OCI-LY7 (cell line): ENCODE data around the gene IL6.

ENCODE experiments used
- EZH2phosphoT487 ChIP-seq: fragments of 200-600 bp; sonication (generic); IDR thresholded peaks from 2 replicates; pipeline ENCODE4 v1.6.1; 2018; ENCODE audit warnings: low read depth, borderline replicate concordance, mild to moderate bottlenecking, mixed run types, antibody characterized with exemption, low read length, moderate library complexity, mixed read lengths
- TF ChIP-seq, protein P1 (sequence below): fragments of 200-600 bp; sonication (generic); conservative IDR thresholded peaks from 2 replicates; pipeline ENCODE4 v1.5.1; 2014; ENCODE audit warnings: mild to moderate bottlenecking, antibody characterized with exemption, low read length, moderate library complexity, mixed read lengths

DNA sequence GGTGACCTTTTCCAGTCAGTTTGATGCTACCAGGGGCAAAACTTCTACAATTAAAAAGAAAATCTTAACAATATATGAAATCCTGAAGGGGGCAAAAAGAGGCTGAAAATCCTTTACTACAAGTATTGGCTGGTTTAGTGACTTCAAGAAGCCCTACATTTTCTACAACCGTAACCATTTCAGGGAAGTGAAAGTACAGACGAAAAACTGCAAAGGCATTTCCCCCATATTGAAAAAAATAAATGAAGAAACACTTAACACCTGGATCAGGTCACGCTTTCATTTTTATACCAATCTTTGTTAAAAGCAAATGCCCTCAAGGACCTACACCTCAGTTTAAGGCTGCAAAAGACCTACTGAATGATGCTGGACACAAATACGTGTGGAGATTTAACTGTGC, 38.6 kb downstream of the IL6 start:
- no peak for TF ChIP-seq EZH2phosphoT487
- TF ChIP-seq, protein P1, sequence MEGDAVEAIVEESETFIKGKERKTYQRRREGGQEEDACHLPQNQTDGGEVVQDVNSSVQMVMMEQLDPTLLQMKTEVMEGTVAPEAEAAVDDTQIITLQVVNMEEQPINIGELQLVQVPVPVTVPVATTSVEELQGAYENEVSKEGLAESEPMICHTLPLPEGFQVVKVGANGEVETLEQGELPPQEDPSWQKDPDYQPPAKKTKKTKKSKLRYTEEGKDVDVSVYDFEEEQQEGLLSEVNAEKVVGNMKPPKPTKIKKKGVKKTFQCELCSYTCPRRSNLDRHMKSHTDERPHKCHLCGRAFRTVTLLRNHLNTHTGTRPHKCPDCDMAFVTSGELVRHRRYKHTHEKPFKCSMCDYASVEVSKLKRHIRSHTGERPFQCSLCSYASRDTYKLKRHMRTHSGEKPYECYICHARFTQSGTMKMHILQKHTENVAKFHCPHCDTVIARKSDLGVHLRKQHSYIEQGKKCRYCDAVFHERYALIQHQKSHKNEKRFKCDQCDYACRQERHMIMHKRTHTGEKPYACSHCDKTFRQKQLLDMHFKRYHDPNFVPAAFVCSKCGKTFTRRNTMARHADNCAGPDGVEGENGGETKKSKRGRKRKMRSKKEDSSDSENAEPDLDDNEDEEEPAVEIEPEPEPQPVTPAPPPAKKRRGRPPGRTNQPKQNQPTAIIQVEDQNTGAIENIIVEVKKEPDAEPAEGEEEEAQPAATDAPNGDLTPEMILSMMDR, result 0 out of 2 replicates have a peak, but pooled peaks have one; percentile 21
